Lower leg skin (tissue), 4 donors: ENCODE measurements around the gene GNG12. TPM values are rescaled to one million over a fixed set of nuclear protein-coding genes. Genes with fewer than 3 reads are reported as not detected.

ENCODE experiments used
- DNase-seq, 2 donors: peaks; one replicate each; pipeline ENCODE4 v3.0.0-alpha.2; 2019; ENCODE audit warnings: low spot score in 2 of 2
- H3K4me3 ChIP-seq: fragments of 200-600 bp; sonication (generic); 2 replicates; pipeline ENCODE4 v1.5.1; 2017; ENCODE audit warnings: mild to moderate bottlenecking, low read depth; ENCODE audit not compliant: poor library complexity, severe bottlenecking
- CTCF ChIP-seq, 3 donors: fragments of 450-650 bp; IDR thresholded peaks; one replicate each; pipeline ENCODE4 v1.5.1; 2016; ENCODE audit warnings: antibody characterized with exemption in 3 of 3, mild to moderate bottlenecking in 3 of 3, moderate library complexity in 2 of 3
- POLR2A ChIP-seq, 2 donors: fragments of 450-650 bp; IDR thresholded peaks; one replicate each; pipeline ENCODE4 v1.6.1; 2016 to 2017; ENCODE audit warnings: antibody characterized with exemption in 2 of 2, mild to moderate bottlenecking in 1 of 2, moderate library complexity in 1 of 2
- WGBS, 2 donors: methylation state at CpG; one replicate each; pipeline ENCODE4 v1.1.5; 2018; 5-methylcytosine and 5-hydroxymethylcytosine counted together
- intact Hi-C: fragments of 100-400 bp; cut with DNase I; formaldehyde crosslinking; loops from one replicate; pipeline ENCODE4 v1.15.0; 2023; ENCODE audit warnings: low total_unique reads
- total RNA-seq, 4 donors: library from RNA; depleted of rRNA; stranded (reverse); fragments of >200 nt; gene quantifications; one replicate each; pipeline ENCODE4 v1.1.0, GENCODE V29; 2016

The GNG12 gene
- total RNA-seq, 4 donors from 2014 or later = 89.7 to 113 (median 99.2) TPM

GRCh38 chr1:67680486-67680885, 152.8 kb downstream of the GNG12 start:
- no peak for DNase-seq
- no peak for TF ChIP-seq CTCF (IDR thresholded peaks at IDR 0.05)
- TF ChIP-seq POLR2A (IDR thresholded peaks at IDR 0.05) = no peak
- 95% methylated on average over 2 of the region's 2 CpGs for WGBS, 2 donors
- no peak overlapping the region for H3K4me3 ChIP-seq
- intact Hi-C loops = loop anchor here (10.0 kb wide), 1 partner anchor 74 kb away; no protein-coding TSS in a partner anchor

GRCh38 chr1:67679691-67680090, 153.6 kb downstream of the GNG12 start:
- no peak for DNase-seq
- TF ChIP-seq POLR2A (IDR thresholded peaks at IDR 0.05) (no peak), CTCF (IDR thresholded peaks at IDR 0.05) (no peak)
- no peak overlapping the region for H3K4me3 ChIP-seq
- intact Hi-C loops = loop anchor here (10.0 kb wide), 1 partner anchor 75 kb away; no protein-coding TSS in a partner anchor

GRCh38 chr1:67677930-67678329, 155.3 kb downstream of the GNG12 start:
- DNase-seq = no peak
- intact Hi-C loops = no loop called here
- WGBS, 2 donors = 72 to 77% methylated on average over 2 of the region's 2 CpGs
- H3K4me3 ChIP-seq = no peak overlapping the region
- TF ChIP-seq CTCF (IDR thresholded peaks at IDR 0.05) = no peak
- TF ChIP-seq POLR2A (IDR thresholded peaks at IDR 0.05) = no peak

GRCh38 chr1:67677408-67677807, 155.9 kb downstream of the GNG12 start:
- TF ChIP-seq CTCF (IDR thresholded peaks at IDR 0.05) (no peak), POLR2A (IDR thresholded peaks at IDR 0.05) (no peak)
- H3K4me3 ChIP-seq = no peak overlapping the region
- DNase-seq = no peak
- 93 to 95% methylated on average over 2 of the region's 2 CpGs for WGBS, 2 donors
- intact Hi-C loops = no loop called here

GRCh38 chr1:67676946-67677345, 156.3 kb downstream of the GNG12 start:
- DNase-seq = no peak
- intact Hi-C loops = no loop called here
- WGBS, 2 donors = 73 to 77% methylated on average over 2 of the region's 2 CpGs

More at GRCh38 chr1:67676946-67677345, 156.3 kb downstream of the GNG12 start:
- TF ChIP-seq POLR2A (IDR thresholded peaks at IDR 0.05) = no peak
- TF ChIP-seq CTCF (IDR thresholded peaks at IDR 0.05) = no peak
- no peak overlapping the region for H3K4me3 ChIP-seq
